DND-41 (cell line): ENCODE measurements around the gene LRPAP1.

Experiments
- ATAC-seq: fragments of 200-7000 bp; cut with Tn5 transposase; 3 replicates; pipeline ENCODE4 v1.9.1; 2021; ENCODE audit warnings: low read depth; ENCODE audit not compliant: insufficient read depth
- DNase-seq: peaks from one replicate; pipeline ENCODE4 v3.0.0-alpha.2; 2020
- H2AFZ ChIP-seq: 2 replicates; pipeline ENCODE4 v1.6.0; 2012; ENCODE audit warnings: low read depth, low read length
- H3K27ac ChIP-seq: 2 replicates; pipeline ENCODE4 v1.5.1; 2012; ENCODE audit warnings: low read length, inconsistent platforms
- H3K27me3 ChIP-seq: fragments of 200-600 bp; sonication (generic); 2 replicates; pipeline ENCODE4 v1.6.0; 2012; ENCODE audit warnings: low read length, mild to moderate bottlenecking, inconsistent platforms; ENCODE audit not compliant: insufficient read depth, poor library complexity
- H3K36me3 ChIP-seq: 2 replicates; pipeline ENCODE4 v1.5.1; 2012; ENCODE audit warnings: low read length, inconsistent platforms; ENCODE audit not compliant: insufficient read depth
- H3K4me1 ChIP-seq: 2 replicates; pipeline ENCODE4 v1.5.1; 2012; ENCODE audit warnings: mild to moderate bottlenecking, low read length; ENCODE audit not compliant: insufficient read depth
- H3K4me2 ChIP-seq: 2 replicates; pipeline ENCODE4 v1.6.0; 2012; ENCODE audit warnings: mild to moderate bottlenecking, moderate library complexity, low read length, inconsistent platforms; ENCODE audit not compliant: insufficient read depth
- H3K4me3 ChIP-seq, 2 experiments: fragments of 200-600 bp in 1 of 2; shearing (Covaris generic) in 1 of 2; 2 replicates each; pipeline ENCODE4 v1.5.1; 2012 to 2016; ENCODE audit warnings: inconsistent platforms in 2 of 2, low read length in 2 of 2, mild to moderate bottlenecking in 2 of 2, low read depth in 1 of 2, moderate library complexity in 1 of 2
- H3K79me2 ChIP-seq: 2 replicates; pipeline ENCODE4 v1.6.0; 2012; ENCODE audit warnings: low read length, inconsistent platforms; ENCODE audit not compliant: insufficient read depth
- H3K9ac ChIP-seq: 2 replicates; pipeline ENCODE4 v1.6.0; 2012; ENCODE audit warnings: low read depth, mild to moderate bottlenecking, inconsistent platforms, low read length, moderate library complexity
- H3K9me3 ChIP-seq: 2 replicates; pipeline ENCODE4 v1.5.1; 2012; ENCODE audit warnings: low read length, moderate library complexity, mild to moderate bottlenecking, inconsistent platforms; ENCODE audit not compliant: insufficient read depth, severe bottlenecking
- H4K20me1 ChIP-seq: 2 replicates; pipeline ENCODE4 v1.6.0; 2012; ENCODE audit warnings: low read length; ENCODE audit not compliant: insufficient read depth
- CTCF ChIP-seq: IDR thresholded peaks from 2 replicates; pipeline ENCODE4 v1.5.1; 2012; ENCODE audit warnings: borderline replicate concordance, low read length, moderate library complexity, mild to moderate bottlenecking; ENCODE audit not compliant: poor library complexity, severe bottlenecking; ENCODE audit errors: extremely low read depth
- EZH2 ChIP-seq: IDR thresholded peaks from 3 replicates; pipeline ENCODE4 v1.6.1; 2012; ENCODE audit warnings: borderline replicate concordance, low read depth, mild to moderate bottlenecking, moderate library complexity, low read length, inconsistent platforms; ENCODE audit not compliant: severe bottlenecking

Gene LRPAP1

GRCh38 chr4:3497523-3498389, 34.5 kb downstream of the LRPAP1 start:
- TF ChIP-seq EZH2 (no peak), CTCF (no peak)
- Histone ChIP-seq H3K4me2 (no peak overlapping the region), H3K4me1 (no peaks in the 10 kb centered on the region), H3K9me3 (no peaks in the 10 kb centered on the region), H3K27me3 (no peaks in the 10 kb centered on the region), H3K4me3 (no peak overlapping the region), H4K20me1 (peaks cover 72% of the 10 kb centered on the region), H2AFZ (no peak overlapping the region), H3K27ac (no peak overlapping the region), H3K9ac (no peak overlapping the region), H3K79me2 (no peaks in the 10 kb centered on the region), H3K36me3 (peaks cover 19% of the 10 kb centered on the region)
- ATAC-seq (no peak), DNase-seq (no peak)

GRCh38 chr4:3497095-3497494, 35.1 kb downstream of the LRPAP1 start:
- TF ChIP-seq CTCF (no peak), EZH2 (no peak)
- H3K9me3 ChIP-seq, result no peaks in the 10 kb centered on the region
- peaks cover 12% of the 10 kb centered on the region for H3K36me3 ChIP-seq
- no peaks in the 10 kb centered on the region for H3K27me3 ChIP-seq
- H3K79me2 ChIP-seq, result no peaks in the 10 kb centered on the region
- H3K9ac ChIP-seq, result no peak overlapping the region
- H4K20me1 ChIP-seq, result peaks cover 66% of the 10 kb centered on the region
- no peak overlapping the region for H2AFZ ChIP-seq
- H3K4me2 ChIP-seq, result no peak overlapping the region
- no peaks in the 10 kb centered on the region for H3K4me1 ChIP-seq
- H3K4me3 ChIP-seq, result no peak overlapping the region
- DNase-seq (no peak), ATAC-seq (no peak)
- H3K27ac ChIP-seq, result no peak overlapping the region

GRCh38 chr4:3496021-3496420, 36.2 kb downstream of the LRPAP1 start:
- no peak overlapping the region for H3K4me2 ChIP-seq
- no peaks in the 10 kb centered on the region for H3K27me3 ChIP-seq
- no peaks in the 10 kb centered on the region for H3K9me3 ChIP-seq
- no peak overlapping the region for H2AFZ ChIP-seq
- no peaks in the 10 kb centered on the region for H3K4me1 ChIP-seq
- H3K27ac ChIP-seq, result no peak overlapping the region
- no peak overlapping the region for H3K9ac ChIP-seq
- peaks cover 56% of the 10 kb centered on the region for H4K20me1 ChIP-seq
- peaks cover 5% of the 10 kb centered on the region for H3K36me3 ChIP-seq
- TF ChIP-seq CTCF, result no peak
- TF ChIP-seq EZH2, result no peak
- no peak for ATAC-seq
- no peak for DNase-seq
- no peak overlapping the region for H3K4me3 ChIP-seq
- H3K79me2 ChIP-seq, result no peaks in the 10 kb centered on the region
